A549 (cell line): ENCODE data around the gene TMEM54.

Experiments used
- CEBPB ChIP-seq, 2 experiments: fragments of >200 bp in 1 of 2; sonication (Bioruptor Twin) in 1 of 2; formaldehyde crosslinking in 1 of 2; IDR thresholded peaks; 2 replicates each; pipeline ENCODE4 v1.6.1; 2012 to 2016
- CHD4 ChIP-seq: fragments of 200-600 bp; sonication (generic); IDR thresholded peaks from 2 replicates; pipeline ENCODE4 v1.6.1; 2016; ENCODE audit warnings: antibody characterized with exemption, mild to moderate bottlenecking, borderline replicate concordance
- CTCF ChIP-seq: fragments of >200 bp; sonication (Bioruptor Twin); formaldehyde crosslinking; IDR thresholded peaks from 3 replicates; pipeline ENCODE4 v1.5.1; 2016
- EP300 ChIP-seq, 2 experiments: fragments of >200 bp; sonication (Bioruptor Twin); formaldehyde crosslinking; IDR thresholded peaks; 2 replicates in 1 of 2; 3 replicates in 1 of 2; pipeline ENCODE4 v1.6.1; 2016 to 2017
- ESRRA ChIP-seq: fragments of 150-350 bp; IDR thresholded peaks from 2 replicates; pipeline ENCODE4 v1.6.1; 2014; ENCODE audit warnings: mild to moderate bottlenecking, low read length, borderline replicate concordance
- FOSL2 ChIP-seq, 2 experiments: fragments of 450-650 bp in 1 of 2; fragments of >200 bp in 1 of 2; sonication (Bioruptor Twin) in 1 of 2; formaldehyde crosslinking; IDR thresholded peaks; 2 replicates each; pipeline versions ENCODE4 v1.5.0 to v1.6.1; 2016 to 2020; ENCODE audit warnings: mild to moderate bottlenecking in 1 of 2, moderate library complexity in 1 of 2
- GATA3 ChIP-seq: IDR thresholded peaks from 2 replicates; pipeline ENCODE4 v1.6.1; 2012; ENCODE audit warnings: borderline replicate concordance
- HDAC2 ChIP-seq: fragments of 200-600 bp; sonication (generic); IDR thresholded peaks from 2 replicates; pipeline ENCODE4 v1.6.1; 2016
- MAX ChIP-seq: IDR thresholded peaks from 2 replicates; pipeline ENCODE4 v1.6.1; 2012
- NFE2L2 ChIP-seq: fragments of 150-350 bp; conservative IDR thresholded peaks from 2 replicates; pipeline ENCODE4 v1.6.1; 2014; ENCODE audit warnings: low read length
- PBX3 ChIP-seq: IDR thresholded peaks from 2 replicates; pipeline ENCODE4 v1.6.1; 2012
- POLR2A ChIP-seq: IDR thresholded peaks from 2 replicates; pipeline ENCODE4 v1.6.1; 2012; ENCODE audit warnings: mild to moderate bottlenecking, low read length
- POLR2AphosphoS2 ChIP-seq: conservative IDR thresholded peaks from 2 replicates; pipeline ENCODE4 v1.6.1; 2012; ENCODE audit warnings: low read length, improper control_type of control experiment, inconsistent platforms
- REST ChIP-seq: fragments of 200-600 bp; sonication (generic); IDR thresholded peaks from 2 replicates; pipeline ENCODE4 v1.6.1; 2016; ENCODE audit warnings: antibody characterized with exemption, mild to moderate bottlenecking, moderate library complexity

GRCh38 chr1:32864375-32865019, 36.7 kb downstream of the TMEM54 start:
- TF ChIP-seq CTCF = no peak
- no peak for TF ChIP-seq EP300 (IDR thresholded peaks at IDR 0.05)
- TF ChIP-seq ESRRA = no peak
- no peak for TF ChIP-seq NFE2L2
- no peak for TF ChIP-seq POLR2AphosphoS2
- no peak for TF ChIP-seq CEBPB (IDR thresholded peaks at IDR 0.05)
- TF ChIP-seq REST = no peak
- TF ChIP-seq CHD4 = no peak
- TF ChIP-seq POLR2A = no peak
- TF ChIP-seq FOSL2 (IDR thresholded peaks at IDR 0.05) = no peak
- no peak for TF ChIP-seq FOSL2 (CRISPR knock-in tag; IDR thresholded peaks at IDR 0.05)
- no peak for TF ChIP-seq PBX3
- no peak for TF ChIP-seq HDAC2
- TF ChIP-seq MAX = no peak
- no peak for TF ChIP-seq GATA3
